K562 (cell line): ENCODE measurements around the gene MTERF2. TPM values are rescaled to one million over a fixed set of nuclear protein-coding genes. Genes with fewer than 3 reads are reported as not detected.

Experiments used
- ATAC-seq: fragments of 200-7000 bp; cut with Tn5 transposase; 3 replicates; pipeline ENCODE4 v1.9.1; 2020; ENCODE audit warnings: moderate library complexity
- BruUV-seq: library from RNA; stranded (reverse); fragments of 400-500 nt; replicated peaks from 2 replicates; lab custom pipeline; 2021; lab: Mats Ljungman, UMichigan
- CTCF ChIA-PET: fragments of 300-600 bp; formaldehyde crosslinking; extraction: SDS; loops from one replicate; lab custom pipeline; 2021; ENCODE audit warnings: low intra/inter-chr PET ratio; lab: Yijun Ruan, JAX
- POLR2A ChIA-PET: fragments of 300-600, 350-650 bp; sonication (Branson Sonifier 250); formaldehyde crosslinking; extraction: SDS; loops from one replicate; lab custom pipeline; 2021; ENCODE audit warnings: antibody characterized with exemption, inconsistent platforms; lab: Yijun Ruan, JAX
- DNase-seq, 4 experiments: peaks; one replicate each; pipeline versions ENCODE4 v3.0.0 to v3.0.0-alpha.2; 2011 to 2018; ENCODE audit warnings: low spot score in 3 of 4, mixed read lengths in 3 of 4; ENCODE audit errors: extremely low read depth in 1 of 4
- FAIRE-seq: peaks from 2 replicates; lab custom pipeline; 2011; peaks lifted over from hg19 to GRCh38; lab: Jason Lieb, UNC
- H2AFZ ChIP-seq: 2 replicates; pipeline ENCODE4 v1.6.0; 2011; ENCODE audit warnings: low read depth, low read length, control low read depth, inconsistent platforms
- H3K27ac ChIP-seq: fragments of 200-600 bp; 3 replicates; pipeline ENCODE4 v1.8.0; 2011; ENCODE audit warnings: low read depth, mild to moderate bottlenecking, control low read depth, inconsistent platforms, low read length, moderate library complexity, mixed read lengths; ENCODE audit errors: extremely low read depth
- H3K27me3 ChIP-seq, 2 experiments: fragments of 300-600 bp in 1 of 2; 2 replicates in 1 of 2; 3 replicates in 1 of 2; pipeline versions ENCODE4 v1.6.0 to v1.8.0; 2011; ENCODE audit warnings: inconsistent platforms in 2 of 2, low read length in 2 of 2, mild to moderate bottlenecking in 1 of 2, mixed read lengths in 1 of 2, moderate library complexity in 1 of 2; ENCODE audit not compliant: control insufficient read depth in 2 of 2, insufficient read depth in 2 of 2
- H3K36me3 ChIP-seq: fragments of 300-600 bp; 3 replicates; pipeline ENCODE4 v1.8.0; 2011; ENCODE audit warnings: mild to moderate bottlenecking, low read length, inconsistent platforms; ENCODE audit not compliant: control insufficient read depth, insufficient read depth
- H3K4me1 ChIP-seq, 2 experiments: fragments of 200-600 bp in 1 of 2; replicated peaks in 1 of 2; 2 replicates in 1 of 2; 3 replicates in 1 of 2; pipeline versions ENCODE4 v1.5.1 to v1.8.0; 2011; ENCODE audit warnings: inconsistent platforms in 2 of 2, low read length in 2 of 2, mild to moderate bottlenecking in 1 of 2, mixed read lengths in 1 of 2, moderate library complexity in 1 of 2; ENCODE audit not compliant: control insufficient read depth in 2 of 2, insufficient read depth in 2 of 2
- H3K4me2 ChIP-seq: 2 replicates; pipeline ENCODE4 v1.6.1; 2011; ENCODE audit warnings: low read length, control low read depth, inconsistent platforms, mixed read lengths; ENCODE audit not compliant: insufficient read depth
- H3K4me3 ChIP-seq: fragments of 200-600 bp; sonication (generic), shearing (Covaris generic); 2 replicates; pipeline ENCODE4 v1.5.1; 2016; ENCODE audit warnings: control low read depth, inconsistent platforms
- H3K79me2 ChIP-seq: fragments of 200-600 bp; 3 replicates; pipeline ENCODE4 v1.8.0; 2011; ENCODE audit warnings: low read length, inconsistent platforms; ENCODE audit not compliant: control insufficient read depth, insufficient read depth
- H3K9ac ChIP-seq, 2 experiments: 2 replicates each; pipeline versions ENCODE4 v1.6.0 to v1.6.1; 2011; ENCODE audit warnings: low read depth in 2 of 2, low read length in 2 of 2, control low read depth in 1 of 2, inconsistent platforms in 1 of 2, mild to moderate bottlenecking in 1 of 2, mixed read lengths in 1 of 2; ENCODE audit not compliant: insufficient read depth in 1 of 2
- H3K9me1 ChIP-seq: one replicate; pipeline ENCODE4 v1.6.0; 2011; ENCODE audit warnings: inconsistent platforms, mild to moderate bottlenecking, low read length, moderate library complexity; ENCODE audit not compliant: control insufficient read depth, insufficient read depth
- H3K9me3 ChIP-seq: replicated peaks from 2 replicates; pipeline ENCODE4 v1.5.1; 2011; ENCODE audit warnings: low read depth, low read length, inconsistent platforms; ENCODE audit not compliant: control insufficient read depth, insufficient read depth
- H4K20me1 ChIP-seq: replicated peaks from 2 replicates; pipeline ENCODE4 v1.6.1; 2011; ENCODE audit warnings: low read length, inconsistent platforms, mixed read lengths; ENCODE audit not compliant: control insufficient read depth, insufficient read depth
- ADNP ChIP-seq: fragments of 200-800 bp; sonication (Bioruptor generic); IDR thresholded peaks from 2 replicates; pipeline ENCODE4 v1.6.1; 2016; ENCODE audit warnings: missing genetic modification characterization, missing compliant biosample characterization
- ARID1B ChIP-seq: fragments of 450-650 bp; IDR thresholded peaks from 2 replicates; pipeline ENCODE4 v1.6.1; 2016; ENCODE audit warnings: antibody characterized with exemption, mild to moderate bottlenecking, inconsistent platforms
- BDP1 ChIP-seq: IDR thresholded peaks from 3 replicates; pipeline ENCODE4 v1.6.1; 2011; ENCODE audit not compliant: insufficient read length, insufficient read depth
- CBFA2T2 ChIP-seq: fragments of 450-650 bp; conservative IDR thresholded peaks from 2 replicates; pipeline ENCODE4 v1.6.1; 2017; ENCODE audit warnings: mild to moderate bottlenecking
- COPS2 ChIP-seq: fragments of 450-650 bp; conservative IDR thresholded peaks from 2 replicates; pipeline ENCODE4 v1.6.1; 2016; ENCODE audit warnings: mild to moderate bottlenecking, moderate library complexity
- DDX20 ChIP-seq: fragments of 450-650 bp; IDR thresholded peaks from 2 replicates; pipeline ENCODE4 v1.6.1; 2016; ENCODE audit warnings: missing genetic modification characterization, low read depth, mild to moderate bottlenecking, missing compliant biosample characterization, moderate library complexity
- FOSL1 ChIP-seq: fragments of 200-800 bp; sonication (Bioruptor generic); conservative IDR thresholded peaks from 2 replicates; pipeline ENCODE4 v1.6.1; 2016; ENCODE audit warnings: missing genetic modification characterization, missing compliant biosample characterization
- FOXK2 ChIP-seq, 2 experiments: fragments of 450-650 bp; IDR thresholded peaks in 1 of 2; conservative IDR thresholded peaks in 1 of 2; 2 replicates each; pipeline ENCODE4 v1.6.1; 2016; ENCODE audit warnings: low read depth in 2 of 2, mild to moderate bottlenecking in 1 of 2
- ILF3 ChIP-seq: fragments of 450-650 bp; IDR thresholded peaks from 2 replicates; pipeline ENCODE4 v1.6.1; 2018; ENCODE audit warnings: antibody characterized with exemption, mild to moderate bottlenecking, moderate library complexity, borderline replicate concordance
- JUN ChIP-seq, 2 experiments: sonication (generic) in 1 of 2; formaldehyde crosslinking in 1 of 2; IDR thresholded peaks; 2 replicates each; pipeline versions ENCODE4 v1.6.1 to v1.8.0; 2012 to 2022; ENCODE audit warnings: borderline replicate concordance in 2 of 2, mild to moderate bottlenecking in 2 of 2, improper control_type of control experiment in 1 of 2, low read depth in 1 of 2, low read length in 1 of 2, missing genetic modification reagents in 1 of 2
- KDM2B ChIP-seq: fragments of 250-450 bp; sonication (Bioruptor Pico); IDR thresholded peaks from 2 replicates; pipeline ENCODE4 v1.8.0; 2021; ENCODE audit warnings: mild to moderate bottlenecking, moderate library complexity
- MYNN ChIP-seq, 2 experiments: sonication (generic); formaldehyde crosslinking in 1 of 2; IDR thresholded peaks; 2 replicates each; pipeline versions ENCODE4 v1.5.0 to v1.6.1; 2016 to 2020; ENCODE audit warnings: antibody characterized with exemption in 1 of 2, missing genetic modification reagents in 1 of 2
- NFATC3 ChIP-seq: fragments of 450-650 bp; IDR thresholded peaks from 2 replicates; pipeline ENCODE4 v1.6.1; 2017; ENCODE audit warnings: mild to moderate bottlenecking
- NUFIP1 ChIP-seq: fragments of 450-650 bp; IDR thresholded peaks from 2 replicates; pipeline ENCODE4 v1.6.1; 2018; ENCODE audit not compliant: partially characterized antibody
- TCF7L2 ChIP-seq: fragments of 150-350 bp; IDR thresholded peaks from 2 replicates; pipeline ENCODE4 v1.6.1; 2016; ENCODE audit warnings: low read depth, mild to moderate bottlenecking, low read length, moderate library complexity
- TRIM28 ChIP-seq: fragments of 450-650 bp; IDR thresholded peaks from 2 replicates; pipeline ENCODE4 v1.6.1; 2017
- WGBS: fragments of 100-300 bp; shearing (Covaris generic); methylation state at CpG from one replicate; pipeline ENCODE4 v1.1.6; 2016; ENCODE audit warnings: low coverage, mixed read lengths; ENCODE audit not compliant: insufficient coverage; ENCODE audit errors: missing lambda C conversion rate; 5-methylcytosine and 5-hydroxymethylcytosine counted together
- in situ Hi-C: fragments of 300-500 bp; cut with MboI; formaldehyde crosslinking; loops from 4 replicates; pipeline ENCODE4 v1.15.0; 2018; ENCODE audit warnings: inconsistent platforms, mixed read lengths
- intact Hi-C: fragments of 100-400 bp; cut with micrococcal nuclease; formaldehyde crosslinking; loops from 2 replicates; pipeline ENCODE4 v1.14.2; 2022
- polyA plus RNA-seq, 8 experiments: library from polyadenylated mRNA; depleted of rRNA in 4 of 8; stranded (reverse) in 5 of 8; unstranded in 3 of 8; fragments of >200 nt; fragmentation: Nextera tagmentation in 2 of 8; fragmentation: Illumina TruSeq in 1 of 8; extraction: Ambion mirVana in 2 of 8; extraction: Trizol in 1 of 8; gene quantifications; 2 replicates each; pipeline versions ENCODE4 v1.2.1 to v1.2.3, GENCODE V29; 2011 to 2014; ENCODE audit warnings: inconsistent platforms in 1 of 8, missing spikeins in 1 of 8
- total RNA-seq, 7 experiments: library from RNA; depleted of rRNA in 6 of 7; stranded (reverse); fragments of >200 nt in 6 of 7; fragmentation: Illumina TruSeq in 2 of 7; extraction: Trizol in 2 of 7; gene quantifications; 2 replicates each; pipeline versions ENCODE4 v1.2.1 to v1.2.3, GENCODE V29; 2011 to 2021; ENCODE audit warnings: low replicate concordance in 1 of 7
- TF ChIP-seq, protein P1 (sequence below): fragments of 200-800 bp; sonication (Bioruptor generic); IDR thresholded peaks from 2 replicates; pipeline ENCODE4 v1.6.1; 2017; ENCODE audit warnings: missing genetic modification characterization, missing compliant biosample characterization
- TF ChIP-seq, protein P2 (sequence below): fragments of 250-450 bp; sonication (Bioruptor Pico); IDR thresholded peaks from 2 replicates; pipeline ENCODE4 v1.4.0; 2020; ENCODE audit warnings: mild to moderate bottlenecking, moderate library complexity
- TF ChIP-seq, protein P3 (sequence below): sonication (generic); formaldehyde crosslinking; IDR thresholded peaks from 2 replicates; pipeline ENCODE4 v1.8.0; 2022; ENCODE audit warnings: mild to moderate bottlenecking, missing genetic modification reagents

Gene MTERF2
- total and polyA plus RNA-seq, 9 of the 15 experiments (the other 6 are each of a cell fraction or from before 2014, with no cell fraction given): 10.0 to 63.2 (median 33.2) TPM

DNA sequence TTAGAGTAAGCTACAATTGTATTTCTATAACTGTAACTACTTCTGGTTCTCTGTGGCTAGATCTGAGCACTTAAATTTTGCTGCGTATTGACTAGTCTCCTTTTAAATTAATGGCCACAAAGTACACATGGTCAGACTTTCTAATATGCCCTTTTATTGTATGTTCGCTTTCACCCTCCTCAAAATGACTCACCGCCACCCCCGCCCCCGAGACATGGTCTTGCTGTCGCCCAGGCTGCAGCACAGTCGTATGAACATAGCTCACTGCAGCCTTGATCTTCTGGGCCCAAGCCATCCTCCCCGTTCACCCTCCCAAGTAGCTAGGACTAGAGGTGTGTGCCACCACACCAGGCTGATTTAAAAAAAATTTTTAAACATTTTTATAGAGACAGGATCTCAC lies 11.8 kb downstream of the MTERF2 start:
- ATAC-seq (peak; percentile 68), FAIRE-seq (no peak), DNase-seq (peak in 2 of 4 experiments; percentile 48 to 78)
- Histone ChIP-seq H3K27me3 (no peaks in the 10 kb centered on the region), H3K4me2 (no peak overlapping the region), H3K9me1 (no peaks in the 10 kb centered on the region), H3K36me3 (peaks cover 44% of the 10 kb centered on the region), H3K9ac (peak overlapping the region; percentile 45 to 47; a peak in 3 of 4 replicates), H2AFZ (0 out of 2 replicates have a peak overlapping the region, but pooled peaks have one; percentile 3), H4K20me1 (no peaks in the 10 kb centered on the region), H3K79me2 (peaks cover 16% of the 10 kb centered on the region; the same call in 2 of the 3 replicates), H3K9me3 (no peaks in the 10 kb centered on the region), H3K4me3 (no peak overlapping the region), H3K4me1 (peaks cover 4 to 52% of the 10 kb centered on the region in 2 experiments), H3K27ac (peak overlapping the region; percentile 65)
- ChIA-PET CTCF (interaction anchor here (0.5 kb wide), 1 partner anchor 103 kb away, joined by 3 read pairs; no protein-coding TSS in a partner anchor), POLR2A (interaction anchor here (0.6 to 4.1 kb wide), 6 partner anchors 9 to 742 kb away, joined by 3 to 18 read pairs (median 4); partner anchors contain the start of genes MTERF2 and TMEM263)
- WGBS: 19% methylated on average over 8 of the region's 8 CpGs
- in situ Hi-C loops (no loop called here), intact Hi-C loops (no loop called here)
- BruUV-seq: no TSS peak
- TF ChIP-seq ILF3: no peak
- no peak for TF ChIP-seq NFATC3
- TF ChIP-seq COPS2: no peak
- peak; percentile 48; the same call in 1 of the 2 replicates for TF ChIP-seq JUN (IDR thresholded peaks at IDR 0.05; ENCODE audit: borderline replicate concordance, low read depth, low read length)
- TF ChIP-seq JUN (CRISPR knock-in tag; IDR thresholded peaks at IDR 0.05; ENCODE audit: borderline replicate concordance): no peak
- no peak for TF ChIP-seq NUFIP1
- no peak for TF ChIP-seq FOXK2 (conservative IDR thresholded peaks at IDR 0.05 in 1 of 2, IDR thresholded peaks at IDR 0.05 in 1 of 2; ENCODE audit: low read depth in 2 of 2)
- no peak for TF ChIP-seq DDX20 (tag)
- no peak for TF ChIP-seq BDP1
- TF ChIP-seq CBFA2T2: no peak
- TF ChIP-seq, protein P1, sequence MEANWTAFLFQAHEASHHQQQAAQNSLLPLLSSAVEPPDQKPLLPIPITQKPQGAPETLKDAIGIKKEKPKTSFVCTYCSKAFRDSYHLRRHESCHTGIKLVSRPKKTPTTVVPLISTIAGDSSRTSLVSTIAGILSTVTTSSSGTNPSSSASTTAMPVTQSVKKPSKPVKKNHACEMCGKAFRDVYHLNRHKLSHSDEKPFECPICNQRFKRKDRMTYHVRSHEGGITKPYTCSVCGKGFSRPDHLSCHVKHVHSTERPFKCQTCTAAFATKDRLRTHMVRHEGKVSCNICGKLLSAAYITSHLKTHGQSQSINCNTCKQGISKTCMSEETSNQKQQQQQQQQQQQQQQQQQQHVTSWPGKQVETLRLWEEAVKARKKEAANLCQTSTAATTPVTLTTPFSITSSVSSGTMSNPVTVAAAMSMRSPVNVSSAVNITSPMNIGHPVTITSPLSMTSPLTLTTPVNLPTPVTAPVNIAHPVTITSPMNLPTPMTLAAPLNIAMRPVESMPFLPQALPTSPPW (CRISPR knock-in tag): 0 out of 2 replicates have a peak, but pooled peaks have one; percentile 20
- TF ChIP-seq KDM2B: no peak
- TF ChIP-seq TRIM28: no peak
- TF ChIP-seq, protein P2, sequence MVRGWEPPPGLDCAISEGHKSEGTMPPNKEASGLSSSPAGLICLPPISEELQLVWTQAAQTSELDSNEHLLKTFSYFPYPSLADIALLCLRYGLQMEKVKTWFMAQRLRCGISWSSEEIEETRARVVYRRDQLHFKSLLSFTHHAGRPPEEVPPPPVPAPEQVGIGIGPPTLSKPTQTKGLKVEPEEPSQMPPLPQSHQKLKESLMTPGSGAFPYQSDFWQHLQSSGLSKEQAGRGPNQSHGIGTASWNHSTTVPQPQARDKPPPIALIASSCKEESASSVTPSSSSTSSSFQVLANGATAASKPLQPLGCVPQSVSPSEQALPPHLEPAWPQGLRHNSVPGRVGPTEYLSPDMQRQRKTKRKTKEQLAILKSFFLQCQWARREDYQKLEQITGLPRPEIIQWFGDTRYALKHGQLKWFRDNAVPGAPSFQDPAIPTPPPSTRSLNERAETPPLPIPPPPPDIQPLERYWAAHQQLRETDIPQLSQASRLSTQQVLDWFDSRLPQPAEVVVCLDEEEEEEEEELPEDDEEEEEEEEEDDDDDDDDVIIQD: no peak
- no peak for TF ChIP-seq TCF7L2
- TF ChIP-seq ADNP: peak; percentile 47; the same call in 1 of the 2 replicates
- peak; percentile 56; the same call in 1 of the 2 replicates for TF ChIP-seq MYNN (IDR thresholded peaks at IDR 0.05)
- no peak for TF ChIP-seq MYNN (CRISPR knock-in tag; IDR thresholded peaks at IDR 0.05)
- TF ChIP-seq, protein P3, sequence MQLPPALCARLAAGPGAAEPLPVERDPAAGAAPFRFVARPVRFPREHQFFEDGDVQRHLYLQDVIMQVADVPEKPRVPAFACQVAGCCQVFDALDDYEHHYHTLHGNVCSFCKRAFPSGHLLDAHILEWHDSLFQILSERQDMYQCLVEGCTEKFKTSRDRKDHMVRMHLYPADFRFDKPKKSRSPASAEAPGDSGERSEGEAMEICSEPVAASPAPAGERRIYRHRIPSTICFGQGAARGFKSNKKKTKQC: no peak
- peak; percentile 81 for TF ChIP-seq FOSL1
- peak; percentile 41; the same call in 1 of the 2 replicates for TF ChIP-seq ARID1B
